PC-9 (cell line): ENCODE results near the gene LYPLAL1. TPM values are rescaled to one million over a fixed set of nuclear protein-coding genes. Genes with fewer than 3 reads are reported as not detected.

ENCODE experiments used
- BruUV-seq: library from RNA; stranded (reverse); fragments of 400-500 nt; replicated peaks from 2 replicates; lab custom pipeline; 2021; lab: Mats Ljungman, UMichigan
- CTCF ChIA-PET: fragments of 300-600 bp; sonication (Branson Sonifier 250); formaldehyde crosslinking; loops from one replicate; lab custom pipeline; 2022; ENCODE audit warnings: antibody characterized with exemption; lab: Charles Lee
- POLR2A ChIA-PET: fragments of 300-600 bp; sonication (Branson Sonifier 250); formaldehyde crosslinking; loops from one replicate; lab custom pipeline; 2022; ENCODE audit warnings: antibody characterized with exemption; ENCODE audit not compliant: unreplicated experiment; lab: Charles Lee
- DNase-seq, 2 experiments: peaks; one replicate each; pipeline versions ENCODE4 v3.0.0 to v3.0.0-alpha.2; 2015 to 2022; ENCODE audit warnings: mixed read lengths in 1 of 2
- H2AFZ ChIP-seq: fragments of 200-600 bp; sonication (generic); 2 replicates; pipeline ENCODE4 v1.8.1; 2017; ENCODE audit warnings: antibody characterized with exemption
- H3F3A ChIP-seq: fragments of 200-600 bp; sonication (generic); 2 replicates; pipeline ENCODE4 v1.8.1; 2017; ENCODE audit warnings: antibody characterized with exemption, mild to moderate bottlenecking, low read depth; ENCODE audit not compliant: insufficient read depth
- H3K27ac ChIP-seq: fragments of 200-600 bp; sonication (generic); 2 replicates; pipeline ENCODE4 v1.6.1; 2016; ENCODE audit warnings: mixed run types
- H3K27me3 ChIP-seq: fragments of 200-600 bp; sonication (generic); 2 replicates; pipeline ENCODE4 v1.6.1; 2016; ENCODE audit warnings: low read depth, mixed run types; ENCODE audit not compliant: insufficient read depth
- H3K36me3 ChIP-seq: fragments of 200-600 bp; sonication (generic); 2 replicates; pipeline ENCODE4 v1.6.1; 2016; ENCODE audit warnings: low read depth, mixed run types
- H3K4me1 ChIP-seq: fragments of 200-600 bp; sonication (generic); replicated peaks from 2 replicates; pipeline ENCODE4 v1.6.1; 2016; ENCODE audit warnings: mixed run types; ENCODE audit not compliant: insufficient read depth
- H3K4me2 ChIP-seq: fragments of 200-600 bp; sonication (generic); 2 replicates; pipeline ENCODE4 v1.6.1; 2017; ENCODE audit warnings: mixed run types
- H3K4me3 ChIP-seq: fragments of 200-600 bp; sonication (generic); 2 replicates; pipeline ENCODE4 v1.6.1; 2016; ENCODE audit warnings: mixed run types
- H3K79me2 ChIP-seq: fragments of 200-600 bp; sonication (generic); 2 replicates; pipeline ENCODE4 v1.6.1; 2017; ENCODE audit warnings: low read depth, mixed run types
- H3K9me2 ChIP-seq: fragments of 200-600 bp; sonication (generic); 2 replicates; pipeline ENCODE4 v1.8.1; 2017; ENCODE audit warnings: mild to moderate bottlenecking; ENCODE audit not compliant: insufficient read depth
- H3K9me3 ChIP-seq: fragments of 200-600 bp; sonication (generic); 2 replicates; pipeline ENCODE4 v1.8.1; 2016; ENCODE audit warnings: low read depth; ENCODE audit not compliant: insufficient read depth
- H4K20me1 ChIP-seq: fragments of 200-600 bp; sonication (generic); 2 replicates; pipeline ENCODE4 v1.8.1; 2017; ENCODE audit not compliant: insufficient read depth
- CTCF ChIP-seq: fragments of 200-600 bp; sonication (generic); conservative IDR thresholded peaks from 2 replicates; pipeline ENCODE4 v1.6.1; 2017; ENCODE audit warnings: mixed run types, antibody characterized with exemption, mild to moderate bottlenecking, moderate library complexity
- EZH2 ChIP-seq: fragments of 200-600 bp; sonication (generic); IDR thresholded peaks from 2 replicates; pipeline ENCODE4 v1.8.0; 2017; ENCODE audit warnings: antibody characterized with exemption, low read depth
- intact Hi-C: fragments of 100-400 bp; cut with micrococcal nuclease; formaldehyde crosslinking; loops from one replicate; pipeline ENCODE4 v1.10.0; 2022; ENCODE audit not compliant: unreplicated experiment
- total RNA-seq: library from RNA; stranded (reverse); gene quantifications from 2 replicates; pipeline ENCODE4 v1.2.3, GENCODE V29; 2021

Gene LYPLAL1
- total RNA-seq, 1 experiment from 2014 or later = 57.0 TPM

- Histone ChIP-seq H3K4me1 (no peaks in the 10 kb centered on the region), H3K4me3 (no peak overlapping the region), H3F3A (no peaks in the 10 kb centered on the region), H3K27me3 (no peaks in the 10 kb centered on the region), H4K20me1 (no peaks in the 10 kb centered on the region), H2AFZ (no peak overlapping the region), H3K9me2 (no peaks in the 10 kb centered on the region), H3K36me3 (no peaks in the 10 kb centered on the region), H3K9me3 (no peaks in the 10 kb centered on the region), H3K27ac (no peak overlapping the region), H3K4me2 (no peak overlapping the region), H3K79me2 (no peaks in the 10 kb centered on the region)
- intact Hi-C loops = no loop called here
- ChIA-PET CTCF (no interaction called here), POLR2A (interaction anchor here (0.6 kb wide), 1 partner anchor 11 kb away, joined by 3 read pairs; no protein-coding TSS in a partner anchor)
- DNase-seq = no peak
- TF ChIP-seq CTCF (no peak), EZH2 (no peak)
- BruUV-seq = no TSS peak
Measured at GRCh38 chr1:219223496-219223895, 49.8 kb downstream of the LYPLAL1 start.

- Histone ChIP-seq H3K4me3 (no peak overlapping the region), H3K79me2 (no peaks in the 10 kb centered on the region), H3K9me3 (no peaks in the 10 kb centered on the region), H3F3A (no peaks in the 10 kb centered on the region), H4K20me1 (no peaks in the 10 kb centered on the region), H3K27me3 (no peaks in the 10 kb centered on the region), H3K36me3 (no peaks in the 10 kb centered on the region), H2AFZ (no peak overlapping the region), H3K4me1 (no peaks in the 10 kb centered on the region), H3K9me2 (no peaks in the 10 kb centered on the region), H3K4me2 (no peak overlapping the region), H3K27ac (no peak overlapping the region)
- ChIA-PET POLR2A (no interaction called here), CTCF (interaction anchor here (0.6 kb wide), 1 partner anchor 73 kb away, joined by 5 read pairs; no protein-coding TSS in a partner anchor)
- intact Hi-C loops = no loop called here
- no peak for DNase-seq
- TF ChIP-seq EZH2 = no peak
- no peak for TF ChIP-seq CTCF
- BruUV-seq = no TSS peak
Measured at GRCh38 chr1:219226196-219226595, 52.5 kb downstream of the LYPLAL1 start.

- no peak overlapping the region for H3K4me2 ChIP-seq
- H3K9me3 ChIP-seq = no peaks in the 10 kb centered on the region
- no peak overlapping the region for H3K4me3 ChIP-seq
- H3F3A ChIP-seq = no peaks in the 10 kb centered on the region
- no peaks in the 10 kb centered on the region for H3K27me3 ChIP-seq
- no peak overlapping the region for H3K27ac ChIP-seq
- intact Hi-C loops = no loop called here
- no peaks in the 10 kb centered on the region for H3K79me2 ChIP-seq
- no peak for DNase-seq
- ChIA-PET CTCF (no interaction called here), POLR2A (no interaction called here)
- no peaks in the 10 kb centered on the region for H3K36me3 ChIP-seq
- H3K4me1 ChIP-seq = no peaks in the 10 kb centered on the region
- TF ChIP-seq EZH2 (no peak), CTCF (no peak)
- no peaks in the 10 kb centered on the region for H3K9me2 ChIP-seq
- BruUV-seq = no TSS peak
- no peak overlapping the region for H2AFZ ChIP-seq
- H4K20me1 ChIP-seq = no peaks in the 10 kb centered on the region
Measured at GRCh38 chr1:219227360-219228057, 53.8 kb downstream of the LYPLAL1 start.
